ENCODE results near the gene PHF23.

Gene PHF23

DNA sequence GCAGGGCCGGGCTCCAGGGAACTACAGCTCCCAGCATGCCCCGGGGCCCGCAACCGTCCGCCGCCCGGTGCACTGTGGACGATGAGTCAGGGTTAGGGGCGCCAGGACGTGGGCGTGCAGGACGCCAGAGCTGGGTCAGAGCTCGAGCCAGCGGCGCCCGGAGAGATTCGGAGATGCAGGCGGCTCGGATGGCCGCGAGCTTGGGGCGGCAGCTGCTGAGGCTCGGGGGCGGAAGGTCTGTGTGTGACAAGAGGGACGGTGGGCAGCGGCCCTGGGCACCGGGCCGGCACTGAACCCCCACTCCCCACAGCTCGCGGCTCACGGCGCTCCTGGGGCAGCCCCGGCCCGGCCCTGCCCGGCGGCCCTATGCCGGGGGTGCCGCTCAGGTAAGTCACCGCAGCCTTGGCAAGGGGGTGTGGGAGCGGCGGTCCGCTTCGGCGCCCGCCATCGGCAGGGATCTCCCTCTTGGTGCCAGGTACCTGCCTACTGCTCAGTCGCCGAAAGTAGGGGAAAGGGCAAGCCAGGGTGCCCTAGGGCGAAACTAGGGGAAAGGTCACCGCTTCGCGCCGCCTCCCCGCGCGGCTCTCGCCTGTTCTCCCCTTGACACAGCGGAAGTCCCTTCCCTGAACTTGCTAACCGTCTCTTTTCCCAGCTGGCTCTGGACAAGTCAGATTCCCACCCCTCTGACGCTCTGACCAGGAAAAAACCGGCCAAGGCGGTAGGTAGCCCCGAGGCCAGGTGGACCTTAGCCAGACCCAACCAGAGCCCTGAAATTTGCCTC, 19.3 kb downstream of the PHF23 start, which contains the start of the genes ACADVL and DLG4:
Gene ACADVL, plus strand, starts transcription at position 127 of the 781 bp plus-strand sequence. Its CDS starts 47 bp downstream, at position 174.
Gene DLG4, minus strand, starts transcription at position 25 of the 781 bp plus-strand sequence.
- no peak for DNase-seq

DNA sequence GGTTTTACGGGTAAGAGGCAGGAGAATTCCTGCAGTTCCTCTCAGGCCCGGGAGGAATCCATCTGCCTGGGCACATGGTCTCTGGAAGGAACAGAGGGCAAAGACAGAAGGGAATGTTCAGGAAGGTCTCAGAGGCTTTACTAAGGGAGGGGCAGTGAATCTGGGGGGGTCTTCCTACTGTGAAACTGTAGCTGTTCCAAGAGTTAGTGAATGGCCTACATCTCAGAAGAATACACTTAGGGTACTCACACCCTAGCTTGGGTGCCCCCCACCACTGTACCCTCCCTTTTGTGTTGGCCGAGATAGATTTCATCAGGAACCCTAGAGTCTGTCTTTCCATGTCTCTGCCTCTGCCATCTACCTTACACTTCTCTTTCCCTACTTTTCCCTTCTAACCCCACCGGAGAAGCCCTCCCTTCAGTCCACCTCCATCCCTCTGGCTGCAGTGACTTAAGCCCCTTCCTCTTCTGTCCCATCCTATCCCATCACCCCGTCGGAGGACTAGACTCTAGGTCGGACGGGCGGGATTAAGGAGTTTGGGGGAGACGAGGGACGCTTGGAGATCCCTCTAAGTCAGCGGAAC, 19.9 kb downstream of the PHF23 start:
- DNase-seq: no peak

DNA sequence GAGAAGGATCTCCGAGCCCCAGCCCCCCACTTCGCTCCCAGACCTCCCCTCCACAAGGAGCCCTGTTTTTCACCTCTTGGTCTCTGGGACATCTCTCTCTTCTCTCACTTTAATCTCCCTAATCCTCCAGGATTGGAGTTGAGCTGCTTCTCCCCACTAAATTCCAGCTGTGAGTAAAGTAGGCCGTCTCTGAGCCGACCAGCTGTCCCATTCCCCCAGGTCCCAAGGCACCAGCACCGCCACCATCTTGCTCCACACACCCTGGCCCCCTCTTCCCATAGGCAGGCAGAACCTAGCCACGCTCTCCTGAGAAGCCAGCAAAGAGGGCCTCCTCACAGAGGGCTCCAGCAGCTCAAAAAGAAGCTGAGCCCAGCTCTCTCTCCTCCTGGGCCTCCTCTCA, 20.5 kb downstream of the PHF23 start:
- DNase-seq: no peak

DNA sequence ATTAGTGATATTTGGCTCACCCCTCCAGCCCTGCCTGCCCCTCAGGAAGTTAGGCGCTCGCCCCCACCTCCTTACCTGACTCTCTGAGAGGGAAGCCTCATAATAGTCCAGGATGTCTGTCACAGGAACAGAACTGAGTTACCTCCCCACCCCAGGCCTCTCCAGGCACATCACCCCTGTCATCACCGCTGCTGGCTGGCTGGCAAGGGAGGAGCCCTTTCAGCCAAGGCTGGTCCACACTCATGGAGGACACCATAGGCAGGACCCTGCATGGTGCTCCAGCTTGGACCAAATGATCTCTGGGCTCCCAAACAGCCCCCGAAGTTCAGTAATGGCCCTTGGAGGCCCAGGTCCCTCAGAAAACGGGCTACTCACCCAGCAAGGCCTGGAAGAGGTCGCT, 21.1 kb downstream of the PHF23 start:
- DNase-seq: no peak

DNA sequence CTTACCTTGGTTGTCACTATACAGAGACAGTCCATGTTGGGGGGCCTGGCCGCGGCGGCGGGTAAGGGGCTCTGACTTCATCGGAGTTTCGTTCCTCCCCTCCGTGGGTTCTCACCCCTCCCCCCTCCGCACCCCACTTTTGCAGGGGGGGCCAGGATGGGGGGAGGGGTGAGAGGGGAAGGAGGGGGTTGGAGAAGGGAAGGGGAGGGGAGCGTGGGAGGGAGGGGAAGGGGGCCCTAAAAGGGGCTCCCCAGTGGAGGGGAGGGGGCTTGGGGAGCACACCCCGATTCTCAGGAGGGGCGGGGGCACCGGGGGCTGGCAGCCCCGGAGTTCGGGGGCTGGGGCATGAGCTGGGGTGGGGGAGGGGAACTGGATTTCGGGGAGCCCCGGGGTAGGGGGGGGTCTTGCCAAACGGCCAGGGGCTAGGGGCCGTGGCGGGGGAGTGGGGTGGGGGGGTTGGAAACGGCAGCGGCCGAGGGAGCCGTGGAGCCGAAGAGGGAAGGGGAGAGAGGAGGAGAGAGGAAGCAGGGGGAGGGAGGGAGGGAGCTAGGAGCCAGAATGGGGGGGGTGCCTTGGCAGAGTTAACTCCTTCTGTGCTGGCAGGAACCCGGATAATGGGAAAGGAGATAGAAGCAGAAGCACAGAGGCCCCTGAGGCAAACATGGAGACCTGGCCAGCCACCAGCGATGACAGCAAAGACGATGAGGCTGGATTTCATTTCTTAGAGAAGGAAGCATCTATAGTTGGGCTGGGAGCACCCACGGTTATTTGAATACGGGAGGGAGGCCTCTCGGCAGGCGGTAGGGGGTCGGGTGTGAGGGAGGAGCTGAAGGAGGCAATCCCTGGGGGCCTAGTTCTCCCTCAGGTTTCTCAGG, 21.9 kb downstream of the PHF23 start:
- no peak for DNase-seq

DNA sequence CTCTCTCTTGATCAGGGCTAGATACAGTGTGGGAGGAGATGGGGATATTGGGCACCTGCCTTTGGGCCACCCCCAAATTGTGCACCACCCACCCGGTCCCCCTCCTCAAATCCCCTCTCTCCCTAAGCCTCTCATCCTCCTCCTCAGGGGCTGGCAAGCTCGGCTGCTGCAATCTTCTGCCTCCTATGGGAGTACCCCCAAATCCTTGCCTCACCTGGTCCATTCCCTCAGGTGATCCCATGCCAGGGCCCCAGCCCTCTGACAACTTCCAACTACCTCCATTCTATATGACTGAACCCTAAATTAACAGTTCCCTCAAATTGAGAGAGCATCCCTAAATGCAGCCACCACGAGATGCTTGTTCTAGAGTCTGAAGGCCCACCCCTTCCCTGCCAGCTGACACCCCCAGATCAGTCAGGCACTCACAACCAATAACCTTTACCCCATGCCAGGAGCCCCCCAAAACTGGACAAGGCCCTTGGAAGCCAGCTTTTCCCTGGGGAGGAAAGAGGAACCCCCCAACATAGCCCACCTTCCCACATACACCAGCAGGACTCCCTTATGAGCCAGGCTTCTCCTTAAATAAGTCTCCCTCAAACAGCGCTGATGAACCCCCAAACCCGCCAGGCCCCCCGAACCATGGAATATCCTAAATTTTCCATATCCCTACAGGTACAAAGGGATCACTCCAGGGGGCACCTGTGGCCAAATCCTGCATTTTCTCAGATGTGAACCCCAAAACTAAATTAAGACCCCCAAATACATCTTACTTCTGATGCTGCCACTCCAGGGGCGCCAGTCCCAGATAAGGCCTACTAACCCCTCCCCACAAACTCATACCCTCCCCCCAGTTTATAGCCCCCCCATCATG, 22.8 kb downstream of the PHF23 start:
- no peak for DNase-seq

DNA sequence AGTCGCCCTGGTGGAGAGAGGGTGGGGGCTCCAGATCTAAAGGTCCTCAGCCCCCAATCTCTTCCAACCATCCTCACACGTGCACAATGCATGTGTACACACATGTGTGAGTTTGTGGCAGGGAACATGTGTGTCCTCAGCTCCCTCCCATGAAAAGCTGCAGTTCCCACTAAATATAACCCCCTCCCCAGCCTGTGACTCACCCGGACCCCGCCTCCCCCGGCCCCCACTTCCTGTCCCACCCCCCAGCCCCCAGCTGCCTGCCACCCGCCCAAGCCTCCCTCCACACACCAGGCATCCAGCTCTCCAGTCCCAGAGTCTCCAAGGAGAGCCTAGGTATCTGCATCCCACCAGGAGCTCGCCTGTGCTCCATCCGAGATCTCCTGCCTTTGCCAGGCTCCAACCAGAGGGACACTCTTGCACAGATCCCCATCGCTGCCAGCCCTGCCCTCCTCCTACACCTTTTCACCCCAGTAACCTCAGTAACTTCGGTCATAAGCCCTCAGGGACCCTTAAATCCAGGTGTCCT, 23.5 kb downstream of the PHF23 start:
- DNase-seq: no peak

DNA sequence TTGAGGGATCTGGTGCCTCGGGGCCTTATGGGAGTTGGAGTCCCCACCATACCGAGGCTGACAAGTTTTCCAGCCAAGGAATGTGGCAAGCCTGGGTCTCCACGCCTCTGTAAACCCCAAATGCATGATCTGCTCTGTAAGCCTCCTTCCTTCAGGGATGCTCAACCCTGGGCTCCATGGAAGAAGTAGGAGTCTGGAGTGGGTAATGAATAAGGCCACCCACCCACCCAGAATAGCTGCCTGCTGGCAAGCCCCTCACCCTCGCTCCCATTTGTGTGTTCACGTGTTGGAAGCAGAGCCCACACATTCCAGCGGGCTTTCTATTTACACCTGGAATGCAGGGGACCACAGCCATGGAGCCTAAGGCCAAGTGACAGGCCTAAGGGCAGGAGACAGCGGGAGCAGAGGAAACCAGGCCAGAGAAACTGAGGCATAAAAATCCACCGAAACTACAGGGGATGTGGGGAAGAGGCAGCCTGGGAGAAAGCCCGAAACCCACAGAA, 24.1 kb downstream of the PHF23 start:
- no peak for DNase-seq

DNA sequence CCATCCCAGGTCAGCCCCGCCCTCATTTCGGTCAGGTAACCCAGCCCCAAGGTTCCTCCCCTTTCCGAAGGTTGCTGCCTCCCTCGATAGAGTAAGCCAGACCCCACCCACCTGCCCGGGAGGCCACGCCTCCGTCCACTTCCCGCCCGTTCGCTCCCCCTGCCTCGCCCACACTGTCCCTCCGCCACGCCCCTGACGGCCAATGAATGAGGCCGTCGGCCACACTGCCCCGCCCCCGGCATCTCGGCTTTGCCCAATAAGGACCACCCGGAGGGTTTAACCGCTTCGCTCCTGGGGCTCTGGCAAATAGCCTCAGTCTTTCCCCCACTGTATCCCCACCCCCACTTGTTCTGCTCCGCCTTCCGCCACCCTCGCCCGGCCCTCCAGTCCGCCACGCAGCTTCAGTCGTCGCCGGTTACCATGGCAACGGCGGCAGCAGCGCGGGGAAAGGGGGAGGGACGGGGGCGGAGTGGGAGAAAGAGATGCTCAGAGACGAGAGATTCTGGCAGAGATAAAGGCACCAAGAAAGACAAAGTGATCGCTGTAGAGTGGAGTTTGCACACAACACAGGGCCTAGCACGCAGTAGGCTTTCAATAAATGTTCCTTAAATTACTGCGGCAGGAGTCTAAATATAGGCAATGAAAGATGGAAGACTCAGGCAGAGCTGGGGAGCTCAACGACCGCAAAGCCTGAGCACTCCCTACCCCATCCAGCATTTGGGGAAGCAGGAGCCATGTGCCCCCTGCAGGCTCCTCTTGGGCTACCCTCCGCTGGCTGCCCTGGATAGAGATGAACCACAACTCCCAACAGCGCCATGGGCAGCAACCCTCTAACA, 24.7 kb downstream of the PHF23 start:
- peak; percentile 81 for DNase-seq

DNA sequence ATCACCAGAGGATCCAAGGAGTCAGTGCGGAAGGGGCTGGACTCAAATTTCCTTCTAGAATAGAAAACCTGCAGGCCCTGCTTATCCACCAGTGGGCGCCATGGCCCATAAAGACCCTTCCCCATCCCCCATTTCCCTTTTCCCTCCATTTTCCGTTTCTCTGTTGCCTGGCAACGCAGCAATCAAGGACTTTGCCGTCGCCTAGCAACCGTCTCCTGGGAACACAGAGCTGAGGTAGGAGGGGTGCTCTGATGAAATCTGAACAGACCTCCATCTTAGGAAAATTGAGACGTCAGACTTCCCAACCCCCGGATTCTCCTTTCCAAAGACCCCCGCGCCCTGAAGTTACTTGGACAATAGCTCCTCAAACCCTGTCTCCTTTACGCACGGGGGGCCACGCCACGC, 25.4 kb downstream of the PHF23 start:
- DNase-seq: peak; percentile 25

DNA sequence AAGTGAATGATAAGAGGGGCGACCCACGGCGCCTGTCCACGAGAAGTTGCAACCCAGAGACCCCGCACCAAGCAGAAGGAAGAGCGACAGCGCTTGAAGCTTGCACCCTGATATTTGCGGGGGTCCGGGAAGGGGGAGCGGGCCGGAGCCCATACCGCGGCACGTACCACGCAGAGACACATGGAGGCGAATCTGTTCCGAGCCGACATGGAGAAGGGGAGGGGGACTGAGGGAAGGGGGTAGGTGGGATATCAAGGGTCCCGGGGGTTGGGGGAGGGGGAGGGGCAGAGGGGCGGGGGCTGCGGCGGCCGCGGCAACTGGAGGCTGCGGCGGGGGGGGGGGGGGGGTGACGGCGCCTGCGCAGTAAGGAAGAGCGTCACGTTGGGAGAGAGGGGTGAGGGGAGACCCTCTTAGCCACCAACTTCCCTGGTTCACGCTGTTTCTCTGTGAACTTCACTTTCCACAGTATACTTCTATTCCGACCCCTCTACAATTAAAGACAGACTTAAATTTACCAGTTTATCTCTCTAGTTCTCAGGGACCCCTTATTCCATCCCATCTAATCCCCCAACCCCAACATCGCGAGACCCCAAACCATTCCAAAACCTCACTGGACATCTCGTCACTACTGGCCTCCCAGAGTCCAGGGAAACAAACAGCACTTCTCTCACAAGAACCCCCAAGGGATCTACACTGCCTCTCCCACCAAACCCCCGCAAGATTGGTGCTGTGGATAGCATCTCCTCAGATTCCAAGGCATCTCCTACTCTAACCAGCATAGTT, 27.6 kb downstream of the PHF23 start:
- DNase-seq: no peak

DNA sequence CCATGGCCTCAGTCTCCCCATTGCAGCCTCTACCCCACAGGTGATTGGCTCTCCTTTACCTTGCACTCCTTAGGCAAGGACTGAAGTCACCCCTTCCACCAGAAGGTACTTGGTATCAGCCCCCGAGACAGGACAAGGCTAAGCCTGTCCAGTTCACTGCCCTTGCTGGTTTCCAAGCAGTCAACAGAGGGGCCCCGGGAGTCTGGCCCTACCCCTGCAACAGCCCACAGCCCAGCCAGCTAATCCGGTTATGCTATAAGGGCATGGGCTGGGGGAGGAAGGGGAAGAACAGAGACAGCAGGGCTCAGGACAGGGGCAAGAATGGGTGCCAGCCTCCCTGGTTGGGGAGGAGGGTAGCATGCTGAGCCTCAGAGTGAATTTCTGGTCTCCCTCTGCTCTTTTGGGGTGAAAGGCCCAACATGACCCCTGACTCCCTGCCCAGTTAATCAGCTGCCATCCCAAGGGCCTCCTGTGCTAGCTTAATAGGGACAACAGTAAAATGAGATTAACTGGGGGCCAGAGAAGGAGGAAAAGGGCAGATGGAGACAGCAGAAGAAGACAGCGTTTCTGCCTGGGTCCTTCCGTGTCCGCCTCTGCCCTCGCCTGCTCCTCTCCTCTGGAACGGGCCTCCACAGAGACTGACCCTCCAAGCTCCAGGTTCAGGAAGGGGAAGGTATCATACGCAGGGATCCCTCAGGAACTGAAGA, 30.4 kb downstream of the PHF23 start:
- DNase-seq: no peak

DNA sequence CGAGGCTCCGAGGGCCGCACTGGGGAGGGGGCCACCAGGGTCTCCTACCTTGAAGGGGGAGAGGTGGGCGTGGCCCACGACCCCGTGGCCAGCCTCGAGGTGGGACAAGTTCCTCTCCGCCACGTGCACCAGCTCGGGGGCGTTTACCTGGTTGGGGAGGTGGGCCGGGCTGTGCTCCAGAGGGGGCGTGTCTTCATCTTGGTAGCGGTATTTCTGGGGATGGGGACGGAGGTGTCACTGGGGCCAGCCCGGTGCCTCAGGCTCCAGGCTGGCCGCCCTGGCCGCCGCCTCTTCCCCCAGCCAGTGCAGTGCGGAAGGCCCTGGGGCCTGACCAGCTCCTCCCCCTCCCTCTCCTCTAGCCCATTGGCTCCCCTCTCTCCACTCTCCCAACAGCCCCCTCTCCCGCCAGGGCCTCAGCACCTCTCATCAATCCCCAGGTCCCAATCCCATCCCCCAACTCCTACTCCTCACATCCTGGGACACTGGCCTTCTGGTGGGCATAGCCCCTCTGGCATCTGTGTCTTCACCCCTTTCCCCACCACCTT, 31.2 kb downstream of the PHF23 start:
- no peak for DNase-seq

DNA sequence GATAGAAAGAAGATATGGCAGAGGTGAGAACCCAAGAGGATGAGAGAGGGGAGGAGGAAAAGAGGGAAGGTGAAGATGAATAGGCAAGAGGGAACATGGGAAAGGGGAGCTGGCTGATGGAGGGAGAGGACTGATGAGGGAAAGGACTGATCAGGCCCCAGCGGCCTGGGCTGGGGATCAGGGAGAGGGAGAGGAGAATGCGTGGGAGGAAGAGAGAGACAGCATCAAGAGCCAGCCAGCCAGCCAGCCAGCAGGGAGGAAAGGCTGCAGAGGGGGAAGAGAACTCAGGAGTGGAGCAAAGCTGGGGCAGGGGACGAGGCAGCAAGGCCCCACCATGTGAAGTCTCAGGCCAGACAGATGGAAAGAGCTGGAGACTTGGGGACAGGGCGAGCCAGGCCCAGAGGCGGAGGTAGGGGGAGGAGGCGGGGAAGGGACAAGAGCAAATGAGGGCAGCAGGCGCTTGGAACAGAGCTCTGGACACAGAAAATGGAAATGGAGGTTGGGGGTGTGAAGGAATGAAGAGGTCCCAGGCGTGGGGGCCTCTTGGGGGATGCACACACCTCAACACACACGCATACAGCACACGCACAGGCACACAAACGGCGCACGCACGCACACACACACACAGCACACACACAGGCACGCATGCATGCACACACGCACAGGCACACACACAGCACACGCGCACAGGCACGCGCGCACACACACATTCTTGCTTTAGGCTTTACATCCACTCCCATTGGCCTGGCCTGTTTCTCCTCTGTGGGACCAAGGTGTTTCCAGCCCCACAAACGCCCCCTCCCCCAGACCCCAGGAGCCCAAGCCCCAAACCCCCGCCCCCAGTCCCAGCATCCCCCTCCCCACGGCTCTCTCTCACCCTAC, 31.9 kb downstream of the PHF23 start:
- no peak for DNase-seq

DNA sequence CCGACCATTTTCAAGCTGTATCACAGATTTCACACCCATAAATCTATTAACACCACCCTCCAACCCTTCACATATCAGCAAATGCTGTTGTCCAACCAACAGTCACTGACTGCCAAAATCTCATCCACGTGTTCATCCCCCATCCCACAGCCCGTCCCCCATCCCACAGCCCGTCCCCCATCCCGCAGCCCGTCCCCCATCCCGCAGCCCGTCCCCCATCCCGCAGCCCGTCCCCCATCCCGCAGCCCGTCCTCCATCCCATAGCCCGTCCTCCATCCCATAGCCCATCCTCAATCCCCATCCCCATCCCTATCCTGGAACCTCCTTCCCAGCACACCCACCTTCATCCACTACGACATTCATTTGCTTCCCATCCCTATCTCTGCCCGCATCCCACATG, 33.7 kb downstream of the PHF23 start:
- no peak for DNase-seq

DNA sequence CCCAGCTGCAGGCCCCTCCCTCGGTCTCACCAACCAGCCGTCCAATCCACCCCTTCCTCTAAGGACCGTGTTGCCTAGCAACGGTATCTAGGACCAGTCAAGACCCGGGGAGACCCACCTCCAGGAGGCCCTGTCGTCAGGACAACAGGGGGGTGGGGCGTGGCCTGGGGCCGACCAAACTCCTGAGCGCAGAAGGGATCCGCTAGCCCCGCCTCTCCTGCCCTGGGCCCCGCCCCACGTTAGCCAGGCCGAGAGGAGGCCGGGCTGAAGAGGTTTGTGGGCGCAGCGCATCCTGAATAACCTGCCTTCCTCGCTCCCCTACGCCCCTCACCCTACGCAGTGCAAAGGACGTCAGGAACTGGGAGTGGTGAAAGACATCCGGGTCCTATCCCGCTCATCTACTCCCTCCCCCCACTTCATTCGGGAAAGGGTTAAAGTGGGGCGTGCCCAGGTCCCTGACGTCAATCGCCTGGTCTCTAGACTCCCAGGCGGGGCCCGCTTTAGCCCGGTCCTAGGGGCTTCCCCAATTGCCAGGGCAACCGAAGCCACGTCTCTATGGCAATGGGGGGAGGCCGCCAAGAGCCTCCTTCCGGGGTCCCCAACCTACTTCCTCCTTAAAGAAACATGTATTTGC, 34.3 kb downstream of the PHF23 start:
- DNase-seq: peak; percentile 31

DNA sequence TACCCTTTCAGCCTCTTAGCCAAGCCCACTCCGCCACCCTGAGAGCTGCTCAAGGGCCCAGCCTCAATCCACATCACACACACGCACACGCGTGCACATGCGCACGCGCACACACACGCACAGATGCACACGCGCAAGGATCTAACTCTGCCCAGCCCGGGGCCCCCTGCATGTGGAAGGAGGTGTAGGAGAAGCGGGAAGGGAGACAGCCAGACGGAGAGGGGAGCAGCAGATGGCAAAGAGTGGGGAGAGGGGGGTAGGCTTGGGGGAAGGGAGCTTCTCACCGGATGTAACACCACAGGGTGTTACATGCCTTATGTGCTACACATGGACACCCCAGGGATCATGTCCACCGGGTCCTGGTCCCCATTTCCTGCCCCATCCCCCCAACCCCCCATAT, 34.9 kb downstream of the PHF23 start:
- DNase-seq: no peak

DNA sequence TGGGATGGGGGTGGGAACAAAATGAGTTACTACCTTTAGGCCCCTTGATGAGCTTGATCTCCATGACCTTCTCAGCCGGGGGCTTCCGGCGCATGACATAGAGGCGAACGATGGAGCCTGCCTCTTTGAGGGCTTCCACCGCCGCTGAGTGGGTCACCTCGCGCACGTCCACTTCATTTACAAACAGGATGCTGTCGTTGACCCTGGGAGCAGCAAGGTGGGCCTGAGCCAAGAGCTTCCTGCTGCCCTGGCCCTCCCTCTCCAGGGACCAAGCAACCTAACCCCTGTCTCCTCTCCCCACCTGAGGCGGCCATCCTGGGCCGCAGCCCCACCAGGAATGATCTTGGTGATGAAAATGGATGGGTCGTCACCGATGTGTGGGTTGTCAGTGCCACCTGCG, 35.9 kb downstream of the PHF23 start:
- no peak for DNase-seq
